PC-9 (cell line): Measurements from ENCODE around the gene ARHGAP8. TPM values are rescaled to one million over a fixed set of nuclear protein-coding genes. Genes with fewer than 3 reads are reported as not detected.

Experiments
- BruUV-seq: library from RNA; stranded (reverse); fragments of 400-500 nt; replicated peaks from 2 replicates; lab custom pipeline; 2021; lab: Mats Ljungman, UMichigan
- CTCF ChIA-PET: fragments of 300-600 bp; sonication (Branson Sonifier 250); formaldehyde crosslinking; loops from one replicate; lab custom pipeline; 2022; ENCODE audit warnings: antibody characterized with exemption; lab: Charles Lee
- POLR2A ChIA-PET: fragments of 300-600 bp; sonication (Branson Sonifier 250); formaldehyde crosslinking; loops from one replicate; lab custom pipeline; 2022; ENCODE audit warnings: antibody characterized with exemption; ENCODE audit not compliant: unreplicated experiment; lab: Charles Lee
- DNase-seq, 2 experiments: peaks; one replicate each; pipeline versions ENCODE4 v3.0.0 to v3.0.0-alpha.2; 2015 to 2022; ENCODE audit warnings: mixed read lengths in 1 of 2
- H2AFZ ChIP-seq: fragments of 200-600 bp; sonication (generic); 2 replicates; pipeline ENCODE4 v1.8.1; 2017; ENCODE audit warnings: antibody characterized with exemption
- H3F3A ChIP-seq: fragments of 200-600 bp; sonication (generic); 2 replicates; pipeline ENCODE4 v1.8.1; 2017; ENCODE audit warnings: antibody characterized with exemption, mild to moderate bottlenecking, low read depth; ENCODE audit not compliant: insufficient read depth
- H3K27ac ChIP-seq: fragments of 200-600 bp; sonication (generic); 2 replicates; pipeline ENCODE4 v1.6.1; 2016; ENCODE audit warnings: mixed run types
- H3K27me3 ChIP-seq: fragments of 200-600 bp; sonication (generic); 2 replicates; pipeline ENCODE4 v1.6.1; 2016; ENCODE audit warnings: low read depth, mixed run types; ENCODE audit not compliant: insufficient read depth
- H3K36me3 ChIP-seq: fragments of 200-600 bp; sonication (generic); 2 replicates; pipeline ENCODE4 v1.6.1; 2016; ENCODE audit warnings: low read depth, mixed run types
- H3K4me1 ChIP-seq: fragments of 200-600 bp; sonication (generic); replicated peaks from 2 replicates; pipeline ENCODE4 v1.6.1; 2016; ENCODE audit warnings: mixed run types; ENCODE audit not compliant: insufficient read depth
- H3K4me2 ChIP-seq: fragments of 200-600 bp; sonication (generic); 2 replicates; pipeline ENCODE4 v1.6.1; 2017; ENCODE audit warnings: mixed run types
- H3K4me3 ChIP-seq: fragments of 200-600 bp; sonication (generic); 2 replicates; pipeline ENCODE4 v1.6.1; 2016; ENCODE audit warnings: mixed run types
- H3K79me2 ChIP-seq: fragments of 200-600 bp; sonication (generic); 2 replicates; pipeline ENCODE4 v1.6.1; 2017; ENCODE audit warnings: low read depth, mixed run types
- H3K9me2 ChIP-seq: fragments of 200-600 bp; sonication (generic); 2 replicates; pipeline ENCODE4 v1.8.1; 2017; ENCODE audit warnings: mild to moderate bottlenecking; ENCODE audit not compliant: insufficient read depth
- H3K9me3 ChIP-seq: fragments of 200-600 bp; sonication (generic); 2 replicates; pipeline ENCODE4 v1.8.1; 2016; ENCODE audit warnings: low read depth; ENCODE audit not compliant: insufficient read depth
- H4K20me1 ChIP-seq: fragments of 200-600 bp; sonication (generic); 2 replicates; pipeline ENCODE4 v1.8.1; 2017; ENCODE audit not compliant: insufficient read depth
- EZH2 ChIP-seq: fragments of 200-600 bp; sonication (generic); IDR thresholded peaks from 2 replicates; pipeline ENCODE4 v1.8.0; 2017; ENCODE audit warnings: antibody characterized with exemption, low read depth
- intact Hi-C: fragments of 100-400 bp; cut with micrococcal nuclease; formaldehyde crosslinking; loops from one replicate; pipeline ENCODE4 v1.10.0; 2022; ENCODE audit not compliant: unreplicated experiment
- total RNA-seq: library from RNA; stranded (reverse); gene quantifications from 2 replicates; pipeline ENCODE4 v1.2.3, GENCODE V29; 2021
- TF ChIP-seq, protein P1 (sequence below): fragments of 200-600 bp; sonication (generic); conservative IDR thresholded peaks from 2 replicates; pipeline ENCODE4 v1.6.1; 2017; ENCODE audit warnings: mixed run types, antibody characterized with exemption, mild to moderate bottlenecking, moderate library complexity

Gene ARHGAP8
- total RNA-seq, 1 experiment from 2014 or later: 114 TPM

DNA sequence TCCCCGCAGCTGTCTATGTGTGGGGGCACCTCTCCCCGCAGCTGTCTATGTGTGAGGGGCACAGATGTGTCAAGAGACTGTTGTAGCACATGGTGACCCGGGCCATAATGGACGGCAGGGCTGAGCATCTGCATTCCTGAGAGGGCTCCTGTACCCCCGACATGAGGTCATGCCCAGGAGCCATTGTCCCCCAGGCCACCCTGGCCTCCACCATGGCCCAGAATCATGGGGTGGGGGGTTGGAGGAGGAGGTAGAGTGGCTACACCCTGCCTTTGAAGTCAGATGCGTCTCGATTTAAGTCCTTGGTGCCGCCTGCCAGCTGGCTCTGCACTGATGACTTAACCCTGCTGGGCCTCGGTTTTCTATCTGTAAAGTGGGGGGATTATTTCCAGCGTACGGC, 49.1 kb downstream of the ARHGAP8 start:
- H3K79me2 ChIP-seq: no peaks in the 10 kb centered on the region
- no peak overlapping the region for H3K27ac ChIP-seq
- DNase-seq: no peak
- no peaks in the 10 kb centered on the region for H3K27me3 ChIP-seq
- H3K4me3 ChIP-seq: no peak overlapping the region
- no peak for TF ChIP-seq EZH2
- TF ChIP-seq, protein P1, sequence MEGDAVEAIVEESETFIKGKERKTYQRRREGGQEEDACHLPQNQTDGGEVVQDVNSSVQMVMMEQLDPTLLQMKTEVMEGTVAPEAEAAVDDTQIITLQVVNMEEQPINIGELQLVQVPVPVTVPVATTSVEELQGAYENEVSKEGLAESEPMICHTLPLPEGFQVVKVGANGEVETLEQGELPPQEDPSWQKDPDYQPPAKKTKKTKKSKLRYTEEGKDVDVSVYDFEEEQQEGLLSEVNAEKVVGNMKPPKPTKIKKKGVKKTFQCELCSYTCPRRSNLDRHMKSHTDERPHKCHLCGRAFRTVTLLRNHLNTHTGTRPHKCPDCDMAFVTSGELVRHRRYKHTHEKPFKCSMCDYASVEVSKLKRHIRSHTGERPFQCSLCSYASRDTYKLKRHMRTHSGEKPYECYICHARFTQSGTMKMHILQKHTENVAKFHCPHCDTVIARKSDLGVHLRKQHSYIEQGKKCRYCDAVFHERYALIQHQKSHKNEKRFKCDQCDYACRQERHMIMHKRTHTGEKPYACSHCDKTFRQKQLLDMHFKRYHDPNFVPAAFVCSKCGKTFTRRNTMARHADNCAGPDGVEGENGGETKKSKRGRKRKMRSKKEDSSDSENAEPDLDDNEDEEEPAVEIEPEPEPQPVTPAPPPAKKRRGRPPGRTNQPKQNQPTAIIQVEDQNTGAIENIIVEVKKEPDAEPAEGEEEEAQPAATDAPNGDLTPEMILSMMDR: no peak
- H3K9me3 ChIP-seq: no peaks in the 10 kb centered on the region
- H3K4me1 ChIP-seq: no peaks in the 10 kb centered on the region
- H3K36me3 ChIP-seq: 0 out of 2 replicates have a peak, but pooled peaks cover 6% of the 10 kb centered on the region
- no TSS peak for BruUV-seq
- peaks cover 37% of the 10 kb centered on the region for H4K20me1 ChIP-seq
- no peak overlapping the region for H3K4me2 ChIP-seq
- no peaks in the 10 kb centered on the region for H3F3A ChIP-seq
- intact Hi-C loops: no loop called here
- CTCF ChIA-PET: no interaction called here
- POLR2A ChIA-PET: interaction anchor here (0.6 kb wide), 1 partner anchor 1534 kb away, joined by 12 read pairs; the partner anchor contains the start of gene TRMU
- H2AFZ ChIP-seq: no peak overlapping the region
- no peaks in the 10 kb centered on the region for H3K9me2 ChIP-seq

DNA sequence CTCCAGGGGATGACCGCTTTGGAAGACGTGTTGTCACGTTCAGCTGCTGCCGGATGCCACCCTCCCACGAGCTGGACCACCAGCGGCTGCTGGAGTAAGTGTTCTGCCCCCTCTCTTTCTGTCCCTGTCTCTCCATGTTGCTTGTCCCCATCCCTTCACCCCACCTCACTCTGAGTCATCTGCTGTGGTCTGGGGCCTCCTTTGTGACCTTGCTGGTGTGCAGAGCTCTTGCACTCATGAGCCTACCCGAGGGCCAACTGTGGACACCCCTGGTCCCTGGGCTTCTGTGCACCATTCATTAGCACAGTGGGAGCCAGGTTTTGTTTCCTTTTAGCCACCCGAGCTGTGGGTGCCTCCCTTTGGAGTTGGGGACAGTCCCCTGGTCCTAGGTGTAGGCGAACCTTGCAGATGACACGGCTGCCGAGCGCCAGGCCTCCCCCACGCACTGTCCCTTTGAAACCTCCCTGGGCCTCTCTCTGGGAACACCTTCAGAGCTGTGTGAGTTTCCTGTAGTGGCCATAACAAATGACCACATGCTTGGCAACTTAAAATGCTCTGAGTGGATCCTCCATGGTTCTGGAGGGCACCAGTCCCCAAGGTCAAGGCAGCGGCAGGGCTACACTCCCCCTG, 49.8 kb downstream of the ARHGAP8 start:
- no TSS peak for BruUV-seq
- no peaks in the 10 kb centered on the region for H3K4me1 ChIP-seq
- H2AFZ ChIP-seq: no peak overlapping the region
- no peak overlapping the region for H3K27ac ChIP-seq
- no peaks in the 10 kb centered on the region for H3K27me3 ChIP-seq
- no peaks in the 10 kb centered on the region for H3F3A ChIP-seq
- peaks cover 30% of the 10 kb centered on the region for H4K20me1 ChIP-seq
- DNase-seq: no peak
- H3K36me3 ChIP-seq: 0 out of 2 replicates have a peak, but pooled peaks cover 6% of the 10 kb centered on the region
- intact Hi-C loops: no loop called here
- H3K79me2 ChIP-seq: no peaks in the 10 kb centered on the region
- ChIA-PET POLR2A (no interaction called here), CTCF (no interaction called here)
- H3K4me3 ChIP-seq: no peak overlapping the region
- no peaks in the 10 kb centered on the region for H3K9me2 ChIP-seq
- H3K4me2 ChIP-seq: no peak overlapping the region
- no peaks in the 10 kb centered on the region for H3K9me3 ChIP-seq
- TF ChIP-seq, protein P1: no peak
- no peak for TF ChIP-seq EZH2

DNA sequence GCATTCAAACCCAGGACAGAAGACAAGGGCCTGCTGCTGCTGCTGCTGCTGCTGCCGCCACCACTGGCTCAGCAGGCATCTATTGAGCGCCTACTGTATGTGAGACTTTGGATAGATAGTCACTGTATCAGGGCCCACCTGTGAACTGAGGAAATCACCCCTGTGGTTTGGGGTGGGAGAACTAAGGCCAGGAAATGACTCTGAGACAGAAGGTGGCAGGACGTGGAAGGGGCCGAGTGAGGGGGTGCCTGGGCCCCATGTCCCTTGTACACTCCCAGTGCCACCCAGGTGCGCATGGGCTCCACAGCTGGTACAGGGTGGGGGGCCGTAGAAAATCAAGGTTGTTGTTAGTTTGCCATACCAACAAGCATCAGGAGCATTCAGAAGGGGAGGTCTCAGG, 50.6 kb downstream of the ARHGAP8 start:
- no TSS peak for BruUV-seq
- no peak overlapping the region for H3K4me2 ChIP-seq
- H3K27ac ChIP-seq: no peak overlapping the region
- peaks cover 31% of the 10 kb centered on the region for H4K20me1 ChIP-seq
- DNase-seq: no peak
- H3K27me3 ChIP-seq: no peaks in the 10 kb centered on the region
- no peak overlapping the region for H2AFZ ChIP-seq
- H3K79me2 ChIP-seq: no peaks in the 10 kb centered on the region
- CTCF ChIA-PET: no interaction called here
- H3K9me3 ChIP-seq: no peaks in the 10 kb centered on the region
- POLR2A ChIA-PET: no interaction called here
- no peaks in the 10 kb centered on the region for H3K9me2 ChIP-seq
- H3K4me3 ChIP-seq: no peak overlapping the region
- H3F3A ChIP-seq: no peaks in the 10 kb centered on the region
- intact Hi-C loops: no loop called here
- H3K4me1 ChIP-seq: no peaks in the 10 kb centered on the region
- no peak for TF ChIP-seq EZH2
- 0 out of 2 replicates have a peak, but pooled peaks cover 6% of the 10 kb centered on the region for H3K36me3 ChIP-seq
